HS-5 (cell line): ENCODE results near the gene LARP4B.

Experiments
- DNase-seq: peaks from one replicate; pipeline ENCODE4 v3.0.0-alpha.2; 2012; ENCODE audit warnings: low read depth

The LARP4B gene

DNA sequence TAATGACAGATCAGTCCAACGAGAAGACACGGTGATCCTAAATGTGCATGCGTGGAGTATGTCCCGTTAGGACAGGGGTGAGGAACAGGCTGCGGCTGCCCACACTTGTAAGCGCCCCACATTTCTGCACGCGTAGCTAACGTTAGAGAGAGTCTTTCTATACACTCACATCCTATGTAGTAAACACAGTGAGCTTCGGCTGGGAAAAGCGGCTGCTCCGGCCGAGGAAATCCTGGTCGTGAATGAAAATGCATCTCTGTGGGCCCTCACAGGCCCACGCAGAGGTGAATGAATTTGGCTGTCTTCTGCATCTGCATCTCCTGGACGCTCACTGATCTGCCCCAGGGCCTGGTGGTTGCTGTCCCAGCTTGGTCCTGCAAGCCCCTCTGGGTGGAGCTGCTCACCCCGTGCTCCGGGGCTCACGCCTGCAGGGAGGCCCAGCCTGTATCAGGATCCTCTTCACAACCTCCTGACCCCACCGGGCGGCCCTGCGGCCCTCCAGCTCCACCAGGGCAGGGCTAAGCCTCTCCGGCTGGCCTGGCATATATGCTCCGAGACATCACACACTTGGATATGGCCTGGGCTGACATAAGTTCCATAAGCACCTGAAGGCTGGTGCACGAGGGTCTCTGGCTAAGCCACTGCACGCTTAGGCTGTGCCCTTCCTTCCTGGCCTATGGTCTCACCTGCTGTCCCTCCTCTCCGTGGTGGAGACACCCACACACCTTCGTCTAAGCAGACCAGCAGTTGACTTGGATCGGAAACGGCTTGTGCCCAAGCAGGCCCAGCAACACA is 124.1 kb downstream of the LARP4B start:
- no peak for DNase-seq

DNA sequence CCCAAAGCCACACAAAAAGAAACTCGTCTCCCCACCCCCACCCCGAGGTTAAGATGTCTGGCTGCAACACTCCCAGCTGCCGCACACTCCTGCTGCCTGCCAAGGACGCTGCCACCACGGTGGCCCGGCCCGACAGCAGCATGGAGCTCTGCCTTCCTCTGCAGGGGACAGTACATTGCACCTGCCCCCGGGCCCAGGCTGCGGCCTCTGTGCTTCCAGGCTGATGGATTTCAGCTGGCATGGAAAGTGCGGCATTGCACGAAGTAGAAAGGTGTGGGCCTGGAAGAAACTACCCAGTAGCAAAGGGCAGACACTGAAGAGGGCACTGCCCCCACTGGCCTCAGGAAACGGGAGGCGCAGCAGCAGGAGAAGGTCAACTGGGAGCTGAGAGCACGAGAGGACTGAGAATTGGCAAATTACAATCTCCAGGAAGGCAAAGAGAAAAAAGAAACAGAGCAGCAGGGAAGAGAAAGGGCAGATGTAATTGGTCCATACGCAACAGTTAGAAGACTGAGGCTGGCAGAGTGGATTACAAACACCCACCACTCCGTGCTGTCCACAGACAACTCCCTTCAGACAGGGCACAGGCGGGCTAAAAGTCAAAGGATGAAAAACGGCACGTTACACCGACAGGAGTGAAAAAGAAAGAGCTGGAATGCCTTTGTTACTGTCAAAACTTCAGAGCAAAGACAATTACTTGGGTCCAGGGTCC is 124.9 kb downstream of the LARP4B start:
- no peak for DNase-seq

DNA sequence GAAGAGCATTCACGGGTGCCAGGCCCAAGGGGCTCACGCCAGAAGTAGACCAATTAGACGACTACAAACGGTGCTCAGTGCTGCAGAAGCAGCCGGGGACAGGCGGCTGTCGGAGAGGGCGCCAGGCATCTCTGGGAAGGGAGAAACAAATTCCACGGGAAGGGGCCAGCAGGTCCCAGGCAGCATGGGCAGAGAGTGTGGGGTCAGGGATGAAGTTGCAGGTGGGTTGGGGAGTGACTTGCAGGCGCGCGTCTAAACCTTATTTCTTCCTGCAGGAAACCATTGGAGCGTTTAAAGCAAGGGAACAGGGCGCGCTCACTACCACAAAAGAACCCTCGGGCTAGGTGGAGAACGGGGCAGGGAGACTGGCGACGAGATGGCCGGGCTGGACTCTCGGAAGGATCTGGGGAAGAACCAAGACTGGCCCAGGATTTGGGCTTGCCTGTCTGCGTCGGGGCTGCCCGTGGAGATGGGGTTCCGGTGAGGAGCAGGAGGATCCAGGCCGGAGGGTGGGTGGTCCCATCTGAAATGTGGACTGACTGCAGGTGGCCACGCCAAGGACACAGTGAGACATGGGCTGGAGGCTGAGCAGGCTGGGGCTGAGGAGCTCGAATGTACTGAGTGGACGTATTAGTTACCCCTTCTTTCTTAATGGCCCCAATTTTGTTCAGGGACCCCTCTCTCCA is 125.7 kb downstream of the LARP4B start:
- no peak for DNase-seq

DNA sequence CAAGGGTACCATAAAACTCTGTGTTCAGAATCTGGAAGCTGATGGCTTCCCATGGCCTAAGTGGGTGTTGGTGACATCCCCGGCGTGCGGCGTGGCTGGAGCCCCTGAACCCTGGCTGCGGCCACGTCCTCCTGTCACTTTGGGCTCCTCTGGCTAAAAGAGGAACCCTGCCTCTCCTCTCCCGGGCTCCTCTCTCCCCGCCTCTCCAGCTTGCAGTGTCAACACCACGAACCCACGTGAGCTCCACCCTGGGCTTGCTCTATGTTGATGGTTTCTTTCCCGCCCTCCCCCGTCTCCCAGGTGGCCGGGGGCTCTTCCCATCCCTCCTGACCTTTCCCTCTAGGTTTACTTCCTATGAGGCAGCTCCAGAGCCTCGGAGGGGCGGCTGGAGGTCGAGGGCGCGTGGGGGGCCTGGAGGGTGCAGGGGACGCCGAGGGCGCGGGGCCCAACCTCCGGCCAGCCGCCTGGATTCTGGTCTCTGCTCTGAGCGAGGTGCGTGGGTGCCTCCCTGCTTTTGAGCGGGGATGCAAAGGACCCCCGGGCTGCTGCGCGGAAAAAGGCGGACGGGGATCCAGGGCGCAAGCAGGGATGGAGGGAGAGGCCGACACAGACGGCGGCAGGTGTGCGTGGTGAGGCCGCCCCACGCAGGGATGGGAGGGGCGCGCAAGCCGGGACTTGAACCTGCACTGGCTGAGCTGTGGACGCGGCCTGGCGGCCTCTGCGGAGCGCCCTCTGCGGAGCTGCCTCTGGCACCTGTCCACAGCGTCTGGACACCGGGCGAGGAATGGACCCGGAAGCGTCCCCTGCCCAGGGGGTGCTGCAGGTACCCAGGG is 126.5 kb downstream of the LARP4B start:
- DNase-seq = no peak

DNA sequence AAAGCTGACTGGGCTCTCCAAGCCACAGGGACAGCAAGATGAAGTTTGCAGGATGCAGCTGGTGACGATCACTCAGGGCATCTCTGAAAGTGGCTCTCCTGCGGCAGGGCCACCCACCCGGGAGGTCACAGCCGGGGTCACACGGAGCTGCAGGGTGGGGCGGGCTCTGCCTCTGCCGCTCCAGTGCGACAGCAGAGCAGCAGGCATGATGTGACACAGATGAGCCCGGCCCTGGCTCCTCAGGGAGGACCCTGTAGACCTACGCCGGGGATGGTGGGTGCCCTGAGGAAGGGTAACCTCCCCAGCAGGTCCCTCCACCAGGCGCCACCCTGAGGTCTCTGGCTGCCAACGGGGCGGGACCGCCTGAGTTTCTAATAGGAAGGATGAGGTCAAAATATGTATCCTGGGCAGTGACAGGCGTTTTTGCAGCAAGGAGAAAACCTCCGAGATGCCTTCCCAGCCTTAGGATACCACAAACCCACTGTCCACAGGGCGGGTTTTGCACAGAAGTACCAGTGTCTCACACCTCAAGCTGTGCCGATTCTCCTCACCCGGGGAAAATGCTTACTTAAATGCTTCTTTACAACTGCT is 127.2 kb downstream of the LARP4B start:
- DNase-seq = no peak

DNA sequence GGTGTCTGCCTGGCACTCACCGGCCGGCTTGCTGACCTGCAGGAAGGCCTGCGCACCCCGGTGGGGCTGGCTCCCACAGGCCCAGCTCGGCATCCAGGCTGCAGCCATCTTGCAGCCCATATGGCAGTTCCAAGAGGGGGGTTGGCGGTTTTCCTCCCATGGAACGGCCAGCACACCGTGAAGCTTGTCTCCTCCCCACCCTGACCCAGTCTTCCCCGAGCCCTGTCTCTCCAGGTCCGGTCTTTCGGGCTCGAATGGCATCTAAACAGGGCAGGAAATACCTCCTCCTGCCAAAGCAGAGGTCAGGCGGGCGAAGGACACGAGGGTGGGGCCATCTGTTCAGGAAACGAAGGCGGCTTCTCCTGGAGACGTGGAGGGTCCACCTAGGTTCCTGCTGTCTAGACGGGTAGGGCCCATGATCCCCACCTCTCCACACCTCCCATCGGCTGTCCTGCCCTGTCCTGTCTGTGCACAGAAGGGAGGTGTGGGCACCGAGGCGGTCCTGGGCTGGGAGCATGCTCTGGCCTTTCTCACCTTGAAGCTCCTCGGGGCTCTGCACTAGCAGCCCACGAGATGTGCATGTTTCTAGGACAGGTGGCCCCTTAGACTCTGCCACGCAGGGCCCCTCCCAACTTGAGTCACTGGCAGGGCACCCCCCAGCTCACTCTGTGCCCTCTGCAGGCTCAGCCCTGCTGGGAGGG is 128.3 kb downstream of the LARP4B start:
- DNase-seq = no peak

DNA sequence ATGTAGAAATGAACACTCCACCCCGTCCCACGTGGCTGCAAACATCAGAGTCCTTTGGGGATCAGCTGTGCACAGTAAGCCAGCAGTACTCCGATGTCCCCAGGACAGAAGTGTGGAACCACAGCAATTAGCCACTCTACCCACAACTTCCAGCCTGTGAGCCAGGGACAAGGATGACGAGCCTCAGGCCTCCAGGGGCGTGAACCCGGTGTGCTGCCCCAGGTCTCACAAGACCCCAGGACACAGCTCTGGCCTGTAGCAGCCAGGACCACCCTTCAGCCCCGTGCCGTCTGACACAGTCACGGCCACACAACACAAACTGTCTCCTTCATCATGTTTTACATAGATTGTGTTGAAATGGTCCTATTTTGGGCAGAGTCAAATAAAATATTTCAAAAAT is 129.0 kb downstream of the LARP4B start:
- no peak for DNase-seq

DNA sequence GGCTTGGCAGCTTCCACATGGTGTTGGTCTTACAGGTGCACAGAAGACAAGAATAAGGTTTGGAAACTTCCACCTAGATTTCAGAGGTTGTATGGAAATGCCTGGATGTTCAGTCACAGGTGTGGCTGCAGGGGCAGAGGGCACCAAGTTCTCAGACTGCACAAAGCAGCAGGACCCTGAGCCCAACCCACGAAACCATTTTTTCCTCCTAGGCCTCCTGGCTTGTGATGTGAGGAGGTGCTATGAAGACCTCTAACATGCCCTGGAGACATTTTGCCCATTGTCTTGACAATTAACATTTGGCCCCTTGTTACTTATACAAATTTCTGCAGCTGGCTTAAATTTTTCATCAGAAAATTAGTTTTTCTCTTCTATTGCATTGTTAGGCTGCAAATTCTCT is 134.3 kb downstream of the LARP4B start:
- no peak for DNase-seq

DNA sequence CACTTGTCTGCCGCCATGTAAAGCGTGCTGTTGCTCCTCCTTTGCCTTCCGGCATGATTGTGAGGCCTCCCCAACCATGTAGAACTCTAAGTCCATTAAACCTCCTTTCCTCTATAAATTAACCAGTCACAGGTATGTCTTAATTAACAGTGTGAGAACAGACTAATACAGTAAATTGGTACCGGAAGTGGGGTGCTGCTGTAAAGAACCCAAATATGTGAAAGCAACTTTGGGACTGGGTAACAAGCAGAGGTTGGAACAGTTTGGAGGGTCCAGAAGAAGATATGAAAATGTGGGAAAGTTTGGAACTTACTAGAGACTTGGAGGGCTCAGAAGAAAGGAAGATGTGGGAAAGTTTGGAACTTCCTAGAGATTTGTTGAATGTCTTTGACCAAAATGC is 135.3 kb downstream of the LARP4B start:
- no peak for DNase-seq

DNA sequence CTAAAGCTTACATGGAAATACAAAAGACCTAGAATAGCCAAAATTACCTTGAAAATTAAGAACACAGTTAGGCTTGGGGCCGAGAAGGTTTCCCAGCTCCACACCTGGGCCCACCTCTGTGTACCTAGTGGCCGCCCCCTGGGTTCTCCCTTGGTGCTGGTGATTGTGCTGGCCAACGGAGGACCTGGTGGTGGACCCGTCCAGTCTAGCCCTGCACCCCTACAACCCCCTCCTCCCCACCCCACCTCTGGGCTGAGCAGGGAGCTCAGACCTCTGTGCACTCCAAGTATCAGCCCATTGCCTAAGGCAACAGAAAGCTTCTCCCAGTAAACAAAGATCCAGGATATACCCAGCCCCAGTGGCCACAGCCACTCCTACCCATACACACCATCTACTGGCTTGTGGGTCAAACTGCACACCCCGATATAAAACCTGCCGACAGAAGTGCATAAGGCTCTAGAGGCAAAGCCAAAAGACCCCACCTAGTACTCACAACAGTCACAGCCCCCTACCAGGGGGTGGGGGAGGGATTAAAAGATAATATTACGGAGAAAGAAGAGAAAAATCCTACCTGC is 137.0 kb downstream of the LARP4B start:
- DNase-seq = no peak

DNA sequence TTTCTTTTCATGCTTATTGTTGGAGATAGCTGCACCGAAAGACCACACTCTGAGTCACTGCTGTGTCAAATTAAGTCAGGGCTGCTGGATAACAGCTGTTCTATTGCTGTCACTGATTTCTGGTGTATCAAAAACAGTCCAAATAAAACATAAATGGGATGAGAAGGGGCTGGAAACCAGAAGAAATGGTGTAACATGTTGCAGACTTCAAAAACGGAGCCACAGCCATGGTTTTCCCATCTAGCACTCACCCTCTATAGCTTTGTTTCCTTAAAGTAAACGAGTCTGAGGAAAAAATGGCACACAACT is 138.8 kb downstream of the LARP4B start:
- DNase-seq = no peak

DNA sequence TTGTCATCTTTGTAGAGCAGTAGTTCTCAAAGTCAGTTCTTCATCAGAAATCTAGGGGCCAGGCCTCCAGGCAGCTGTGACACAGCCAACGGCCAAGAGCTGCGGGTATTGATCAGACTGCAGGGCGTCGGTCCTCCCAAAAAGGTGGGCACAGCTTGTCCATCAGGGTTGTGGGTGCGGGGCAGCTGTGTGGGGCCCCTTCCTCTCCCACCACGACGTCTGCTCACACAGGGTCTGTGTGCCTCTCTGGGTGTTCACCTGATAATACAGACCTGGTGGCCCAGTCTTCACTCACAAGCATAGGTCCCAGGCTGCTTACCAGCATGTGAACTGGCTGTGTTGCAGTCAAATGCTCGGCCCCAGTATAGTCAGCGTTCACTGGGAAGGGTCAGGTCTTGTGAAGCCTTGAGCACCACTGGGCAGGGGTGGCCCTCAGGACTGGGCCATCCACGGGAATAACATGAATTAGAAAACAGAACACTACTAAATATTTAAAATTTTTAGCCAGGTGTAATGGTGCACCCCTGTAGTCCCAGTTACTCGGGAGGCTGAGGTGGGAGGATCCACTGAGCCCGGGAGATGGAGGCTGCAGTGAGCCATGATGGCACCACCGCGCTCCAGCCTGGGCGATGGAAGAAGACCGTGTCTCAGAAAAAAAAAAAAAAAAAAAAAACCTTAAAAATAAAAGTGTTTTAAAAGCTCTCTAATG is 139.3 kb downstream of the LARP4B start:
- no peak for DNase-seq

DNA sequence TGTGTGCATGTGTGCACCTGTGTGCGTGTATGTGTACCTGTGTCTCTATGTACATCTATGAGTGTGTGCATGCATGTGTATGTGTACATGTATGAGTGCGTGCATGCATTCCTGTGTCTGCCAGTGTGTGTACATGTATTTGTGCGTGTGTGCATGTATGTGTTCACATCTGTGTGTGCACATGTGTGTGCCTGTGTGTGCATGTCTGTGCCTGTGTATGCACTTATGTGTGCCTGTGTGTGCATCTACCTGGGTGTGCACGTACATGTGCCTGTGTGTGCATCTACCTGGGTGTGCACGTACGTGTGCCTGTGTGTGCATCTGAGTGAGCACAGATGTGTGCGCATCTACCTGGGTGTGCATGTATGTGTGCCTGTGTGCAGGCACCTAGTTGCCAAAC is 139.9 kb downstream of the LARP4B start:
- DNase-seq = no peak

DNA sequence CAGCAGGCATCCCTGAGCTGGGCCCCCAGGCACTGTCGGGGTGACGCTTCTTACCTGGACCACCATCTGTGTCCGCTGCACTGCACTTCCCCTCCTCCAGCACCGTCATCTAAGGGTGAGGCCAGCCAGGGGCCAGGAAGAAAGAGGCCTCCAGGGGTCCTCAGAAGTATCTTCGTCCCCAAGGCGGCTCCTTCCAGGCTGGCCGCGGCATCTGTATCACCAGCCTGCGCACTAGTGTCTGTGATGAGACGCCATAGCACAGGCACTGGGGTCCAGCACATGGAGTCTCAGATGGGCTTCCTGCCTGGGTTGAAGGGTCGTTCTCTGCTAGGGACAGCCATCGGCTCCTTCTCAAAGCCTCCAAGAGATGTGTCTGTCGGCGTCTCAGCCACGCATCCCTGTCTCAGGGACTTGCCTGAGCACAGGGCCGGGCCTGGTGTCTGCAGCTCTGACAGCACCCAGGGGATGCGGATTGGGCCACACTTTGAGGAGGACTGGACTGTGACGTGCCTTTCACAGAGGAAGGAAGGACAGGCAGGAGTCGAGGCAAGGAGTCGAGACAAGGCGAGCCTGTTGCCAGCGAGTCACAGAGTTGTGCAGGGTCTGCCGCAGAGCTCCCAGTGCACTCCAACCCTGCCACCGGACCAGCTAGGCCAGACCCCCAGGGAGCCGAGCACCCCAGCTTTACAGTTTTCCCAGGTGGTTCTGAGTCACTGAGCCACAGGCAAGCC is 140.5 kb downstream of the LARP4B start:
- no peak for DNase-seq

DNA sequence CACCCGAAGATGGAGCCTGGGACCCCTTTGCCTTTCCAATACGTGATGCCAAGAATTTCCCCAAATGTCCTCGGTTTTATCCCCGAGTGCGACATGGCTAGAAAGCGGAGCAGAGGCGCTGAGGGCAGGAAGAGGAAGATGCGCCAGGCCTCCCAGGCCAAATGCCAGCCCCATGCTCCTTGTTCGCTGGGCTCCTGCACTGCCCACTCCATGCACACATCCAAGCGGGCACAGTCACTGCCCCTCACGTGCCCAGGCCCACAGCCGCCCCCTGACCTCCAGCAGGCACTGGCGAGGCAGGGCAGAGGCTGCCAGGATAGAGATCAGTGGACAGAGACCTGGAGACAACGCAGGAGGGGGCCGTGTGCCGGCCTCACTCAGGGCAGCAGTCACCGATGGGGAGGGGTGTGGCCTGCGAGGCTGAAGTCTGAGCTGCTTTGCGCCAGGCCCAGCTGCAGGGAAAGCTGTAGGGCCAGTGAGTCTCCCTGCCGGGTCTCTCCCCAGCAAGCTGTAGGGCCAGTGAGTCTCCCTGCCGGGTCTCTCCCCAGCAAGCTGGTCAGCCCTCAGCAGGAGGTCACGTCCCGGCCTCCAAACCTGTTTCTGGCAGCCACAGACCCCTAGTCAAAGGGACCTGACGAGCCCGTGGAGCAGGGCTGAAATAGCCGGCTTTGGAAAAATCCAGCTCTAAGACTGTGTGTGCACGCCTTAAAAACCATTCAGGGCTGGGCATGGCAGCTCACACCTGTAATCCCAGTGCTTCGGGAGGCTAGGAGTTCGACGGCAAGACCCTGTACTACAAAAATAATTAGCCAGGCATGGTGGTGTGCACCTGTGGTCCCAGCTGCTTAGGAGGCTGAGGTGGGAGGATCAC is 141.4 kb downstream of the LARP4B start:
- DNase-seq = no peak

DNA sequence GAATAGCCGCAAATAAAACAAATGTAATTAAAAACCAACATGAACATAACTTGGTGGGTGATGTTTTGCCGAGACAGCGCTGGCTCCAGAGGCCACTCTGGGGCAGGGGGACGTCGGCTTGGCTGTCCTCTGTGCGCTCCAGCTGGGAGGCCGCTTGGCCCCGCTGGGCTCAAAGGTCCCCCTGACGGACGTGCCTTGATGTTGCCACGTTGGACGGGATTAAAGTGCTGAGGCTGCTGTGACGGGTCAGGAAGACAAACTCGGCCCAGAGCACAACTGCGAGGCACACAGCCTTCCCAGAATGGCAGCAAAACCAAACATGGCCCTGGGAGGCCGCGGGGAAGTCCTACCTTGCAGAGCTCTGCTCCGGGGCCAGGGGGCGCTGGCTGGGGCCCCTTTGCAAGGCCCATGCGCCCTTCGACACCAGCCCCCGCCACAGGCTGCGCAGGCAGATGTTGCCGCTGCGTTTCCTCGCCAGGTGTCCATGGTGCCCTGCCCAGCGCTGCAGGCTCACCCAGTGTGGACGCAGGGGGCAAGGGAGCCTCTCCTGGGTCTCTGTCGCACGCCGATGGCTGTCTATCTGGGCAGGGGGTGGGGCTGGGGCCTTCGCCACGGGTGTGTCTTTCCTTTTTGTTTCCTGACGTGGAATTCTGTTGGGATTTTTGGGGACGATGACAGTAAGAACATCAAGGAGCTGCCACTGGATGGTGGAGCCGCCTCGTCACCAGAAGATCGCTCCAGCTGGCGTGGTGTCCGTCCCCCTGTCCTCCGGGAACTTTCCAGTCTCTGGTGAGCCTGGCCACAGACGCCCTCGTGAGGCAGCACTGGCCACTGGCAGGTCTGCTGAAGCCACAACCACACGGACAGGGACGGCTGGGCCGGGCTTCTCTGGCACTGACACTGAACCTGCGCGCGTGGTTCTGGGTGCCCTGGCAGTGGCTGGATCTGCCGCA is 142.4 kb downstream of the LARP4B start:
- DNase-seq = no peak

DNA sequence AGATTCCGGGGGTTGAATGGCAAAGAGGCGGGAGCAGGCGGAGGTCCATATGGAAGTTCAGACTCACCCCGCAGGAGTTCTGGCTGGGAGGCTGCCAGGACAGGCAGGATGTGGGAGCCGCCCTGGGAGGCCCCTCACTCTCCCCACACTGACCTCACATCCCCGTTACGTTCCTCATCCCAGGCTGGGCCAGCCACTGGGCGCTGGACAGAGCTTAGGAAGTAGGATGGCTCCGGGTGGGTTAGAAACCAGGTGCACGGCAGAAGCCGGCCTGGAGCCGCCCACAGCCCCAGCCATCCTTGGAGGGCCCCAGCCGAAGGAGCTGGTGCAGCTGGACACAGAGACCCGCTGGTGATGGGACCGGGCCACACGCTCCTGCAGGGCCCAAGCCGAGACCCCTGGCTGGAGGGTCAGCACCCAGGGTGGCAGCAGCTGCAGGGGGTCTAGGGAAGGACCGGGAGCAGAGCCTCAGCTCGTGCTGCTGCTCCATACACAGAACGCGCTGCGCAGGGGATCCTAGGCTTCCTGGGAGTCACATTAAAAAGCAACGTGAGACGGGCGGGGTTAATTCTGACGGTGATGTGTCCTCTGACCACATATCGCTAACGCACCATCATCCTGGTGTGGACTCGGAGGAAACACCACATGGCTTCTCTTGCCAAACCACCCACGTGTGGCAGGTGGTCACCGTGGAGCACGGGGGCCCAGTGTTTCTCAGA is 143.4 kb downstream of the LARP4B start:
- DNase-seq = no peak
